Stimulated activated effector memory CD8-positive, alpha-beta T cell treated with anti-CD3 and anti-CD28 coated beads, Interleukin-12 subunit alpha, Interleukin-12 subunit beta, amount 100 ng/mL, for 72 hours (primary cell): ENCODE measurements around the gene ADCYAP1R1.

Experiments
- ATAC-seq: fragments of 150-1000 bp; cut with Tn5 transposase; 2 replicates; pipeline ENCODE4 v1.10.0; 2021
- DNase-seq, 2 donors: peaks; one replicate each; pipeline ENCODE4 v3.0.0; 2021 to 2022; ENCODE audit warnings: low spot score in 2 of 2
- H3K27ac Mint-ChIP-seq: one replicate; pipeline ENCODE4 v1.8.0; 2022; ENCODE audit warnings: mild to moderate bottlenecking, mixed read lengths
- H3K36me3 Mint-ChIP-seq: one replicate; pipeline ENCODE4 v1.8.0; 2022; ENCODE audit warnings: mild to moderate bottlenecking, mixed read lengths
- H3K4me1 Mint-ChIP-seq: one replicate; pipeline ENCODE4 v1.8.0; 2022; ENCODE audit warnings: mixed read lengths
- H3K4me3 Mint-ChIP-seq: one replicate; pipeline ENCODE4 v1.8.0; 2022; ENCODE audit warnings: mild to moderate bottlenecking, mixed read lengths
- H3K9me3 Mint-ChIP-seq: one replicate; pipeline ENCODE4 v1.8.0; 2022; ENCODE audit warnings: mixed read lengths

The ADCYAP1R1 gene

GRCh38 chr7:31100871-31101270, 48.8 kb downstream of the ADCYAP1R1 start:
- no peak overlapping the region for H3K27ac Mint-ChIP-seq
- no peaks in the 10 kb centered on the region for H3K9me3 Mint-ChIP-seq
- DNase-seq (no peak), ATAC-seq (no peak)
- no peak overlapping the region for H3K4me3 Mint-ChIP-seq
- H3K4me1 Mint-ChIP-seq = no peaks in the 10 kb centered on the region
- H3K36me3 Mint-ChIP-seq = no peaks in the 10 kb centered on the region

- DNase-seq (no peak), ATAC-seq (no peak)
- no peaks in the 10 kb centered on the region for H3K36me3 Mint-ChIP-seq
- no peak overlapping the region for H3K4me3 Mint-ChIP-seq
- H3K9me3 Mint-ChIP-seq = no peaks in the 10 kb centered on the region
- H3K27ac Mint-ChIP-seq = no peak overlapping the region
- H3K4me1 Mint-ChIP-seq = no peaks in the 10 kb centered on the region
Observed at GRCh38 chr7:31101544-31101943, 49.4 kb downstream of the ADCYAP1R1 start.

GRCh38 chr7:31102151-31102972, 50.3 kb downstream of the ADCYAP1R1 start:
- no peak overlapping the region for H3K4me3 Mint-ChIP-seq
- ATAC-seq (peak; percentile 4), DNase-seq (no peak)
- H3K36me3 Mint-ChIP-seq = no peaks in the 10 kb centered on the region
- no peaks in the 10 kb centered on the region for H3K4me1 Mint-ChIP-seq
- H3K27ac Mint-ChIP-seq = no peak overlapping the region
- H3K9me3 Mint-ChIP-seq = no peaks in the 10 kb centered on the region

GRCh38 chr7:31102973-31103850, 51.1 kb downstream of the ADCYAP1R1 start:
- ATAC-seq = no peak
- Mint-ChIP-seq H3K9me3 (no peaks in the 10 kb centered on the region), H3K27ac (no peak overlapping the region), H3K36me3 (no peaks in the 10 kb centered on the region), H3K4me1 (no peaks in the 10 kb centered on the region), H3K4me3 (no peak overlapping the region)
- DNase-seq = no peak

GRCh38 chr7:31104361-31105255, 52.5 kb downstream of the ADCYAP1R1 start:
- no peaks in the 10 kb centered on the region for H3K4me1 Mint-ChIP-seq
- H3K9me3 Mint-ChIP-seq = no peaks in the 10 kb centered on the region
- ATAC-seq = no peak
- H3K36me3 Mint-ChIP-seq = no peaks in the 10 kb centered on the region
- no peak for DNase-seq
- no peak overlapping the region for H3K27ac Mint-ChIP-seq
- H3K4me3 Mint-ChIP-seq = no peak overlapping the region

- Mint-ChIP-seq H3K9me3 (no peaks in the 10 kb centered on the region), H3K27ac (no peak overlapping the region), H3K4me1 (no peaks in the 10 kb centered on the region), H3K36me3 (no peaks in the 10 kb centered on the region), H3K4me3 (no peak overlapping the region)
- DNase-seq = no peak
- ATAC-seq = no peak
Observed at GRCh38 chr7:31105256-31105950, 53.3 kb downstream of the ADCYAP1R1 start.

GRCh38 chr7:31106303-31107105, 54.4 kb downstream of the ADCYAP1R1 start:
- Mint-ChIP-seq H3K27ac (no peak overlapping the region), H3K4me3 (no peak overlapping the region), H3K36me3 (no peaks in the 10 kb centered on the region), H3K4me1 (no peaks in the 10 kb centered on the region), H3K9me3 (no peaks in the 10 kb centered on the region)
- ATAC-seq = no peak
- no peak for DNase-seq

- DNase-seq = no peak
- H3K4me1 Mint-ChIP-seq = no peaks in the 10 kb centered on the region
- no peak overlapping the region for H3K4me3 Mint-ChIP-seq
- no peak overlapping the region for H3K27ac Mint-ChIP-seq
- no peaks in the 10 kb centered on the region for H3K9me3 Mint-ChIP-seq
- no peak for ATAC-seq
- no peaks in the 10 kb centered on the region for H3K36me3 Mint-ChIP-seq
Observed at GRCh38 chr7:31107106-31108090, 55.3 kb downstream of the ADCYAP1R1 start.

GRCh38 chr7:31108097-31108657, 56.1 kb downstream of the ADCYAP1R1 start:
- H3K9me3 Mint-ChIP-seq = no peaks in the 10 kb centered on the region
- no peak overlapping the region for H3K27ac Mint-ChIP-seq
- H3K4me3 Mint-ChIP-seq = no peak overlapping the region

GRCh38 chr7:31109751-31110150, 57.6 kb downstream of the ADCYAP1R1 start:
- H3K36me3 Mint-ChIP-seq = no peaks in the 10 kb centered on the region
- H3K9me3 Mint-ChIP-seq = no peaks in the 10 kb centered on the region
- no peak for ATAC-seq
- no peak overlapping the region for H3K27ac Mint-ChIP-seq
- no peak overlapping the region for H3K4me3 Mint-ChIP-seq
- H3K4me1 Mint-ChIP-seq = no peaks in the 10 kb centered on the region
- DNase-seq = no peak

More at GRCh38 chr7:31108097-31108657, 56.1 kb downstream of the ADCYAP1R1 start:
- Mint-ChIP-seq H3K36me3 (no peaks in the 10 kb centered on the region), H3K4me1 (no peaks in the 10 kb centered on the region)
- ATAC-seq (no peak), DNase-seq (no peak)

- Mint-ChIP-seq H3K9me3 (no peaks in the 10 kb centered on the region), H3K36me3 (no peaks in the 10 kb centered on the region), H3K4me3 (no peak overlapping the region), H3K27ac (no peak overlapping the region), H3K4me1 (no peaks in the 10 kb centered on the region)
- no peak for DNase-seq
- ATAC-seq = no peak
Observed at GRCh38 chr7:31110331-31111108, 58.4 kb downstream of the ADCYAP1R1 start.

GRCh38 chr7:31111109-31111451, 59.0 kb downstream of the ADCYAP1R1 start:
- H3K27ac Mint-ChIP-seq = no peak overlapping the region
- no peaks in the 10 kb centered on the region for H3K4me1 Mint-ChIP-seq
- DNase-seq = no peak
- H3K4me3 Mint-ChIP-seq = no peak overlapping the region
- no peaks in the 10 kb centered on the region for H3K36me3 Mint-ChIP-seq
- H3K9me3 Mint-ChIP-seq = no peaks in the 10 kb centered on the region
- no peak for ATAC-seq
